Central memory CD8-positive, alpha-beta T cell (primary cell): Measurements from ENCODE around the gene C2orf42.
A peak's percentile ranks its signal among the peaks of the same experiment; 100 is the strongest.
"Not testable (repeated sequence)": the region's sequence is repeated elsewhere in the genome, so short reads cannot be mapped to it uniquely, and the experiment has no call there.

Experiments used
- ATAC-seq: fragments of 150-1000 bp; cut with Tn5 transposase; replicated peaks from 2 replicates; pipeline ENCODE4 v1.10.0; 2022; ENCODE audit warnings: mild to moderate bottlenecking, moderate FRiP score, moderate number of reproducible peaks; ENCODE audit not compliant: poor library complexity, severe bottlenecking; ENCODE audit errors: extremely low read depth
- DNase-seq, 2 donors: peaks; one replicate each; pipeline ENCODE4 v3.0.0; 2021; ENCODE audit warnings: low spot score in 2 of 2
- H3K27ac Mint-ChIP-seq: one replicate; pipeline ENCODE4 v1.8.0; 2022; ENCODE audit warnings: low read depth, mild to moderate bottlenecking, moderate library complexity, mixed read lengths
- H3K27me3 Mint-ChIP-seq: one replicate; pipeline ENCODE4 v1.8.0; 2022; ENCODE audit warnings: mixed read lengths
- H3K36me3 Mint-ChIP-seq: one replicate; pipeline ENCODE4 v1.8.0; 2022; ENCODE audit warnings: mild to moderate bottlenecking, moderate library complexity, mixed read lengths; ENCODE audit not compliant: insufficient read depth
- H3K4me1 Mint-ChIP-seq: one replicate; pipeline ENCODE4 v1.8.0; 2022; ENCODE audit warnings: mixed read lengths
- H3K4me3 Mint-ChIP-seq: one replicate; pipeline ENCODE4 v1.8.0; 2022; ENCODE audit warnings: mild to moderate bottlenecking, moderate library complexity, mixed read lengths
- H3K9me3 Mint-ChIP-seq: one replicate; pipeline ENCODE4 v1.8.0; 2022; ENCODE audit warnings: mixed read lengths

Gene C2orf42

GRCh38 chr2:70103531-70104061 is 87.2 kb downstream of the C2orf42 start:
- no peaks in the 10 kb centered on the region for H3K9me3 Mint-ChIP-seq
- DNase-seq (peak in 1 of 2 donors; percentile 47), ATAC-seq (peak; percentile 70)
- H3K27me3 Mint-ChIP-seq, result no peaks in the 10 kb centered on the region
- H3K27ac Mint-ChIP-seq, result peak overlapping the region; percentile 99
- peaks cover 49% of the 10 kb centered on the region for H3K4me1 Mint-ChIP-seq
- peaks cover 7% of the 10 kb centered on the region for H3K36me3 Mint-ChIP-seq
- H3K4me3 Mint-ChIP-seq, result peak overlapping the region; percentile 70

- H3K27ac Mint-ChIP-seq, ATAC-seq, DNase-seq, H3K4me3 Mint-ChIP-seq, H3K9me3 Mint-ChIP-seq, H3K27me3 Mint-ChIP-seq, H3K36me3 Mint-ChIP-seq: not testable (repeated sequence)
- peaks cover 37% of the 10 kb centered on the region for H3K4me1 Mint-ChIP-seq
Measured at GRCh38 chr2:70102323-70102905, 88.4 kb downstream of the C2orf42 start.

- H3K4me1 Mint-ChIP-seq, result peaks cover 30% of the 10 kb centered on the region
- H3K36me3 Mint-ChIP-seq, H3K27me3 Mint-ChIP-seq, H3K4me3 Mint-ChIP-seq, H3K9me3 Mint-ChIP-seq, ATAC-seq, DNase-seq, H3K27ac Mint-ChIP-seq: not testable (repeated sequence)
Measured at GRCh38 chr2:70101686-70102085, 89.1 kb downstream of the C2orf42 start.

GRCh38 chr2:70101174-70101573 is 89.6 kb downstream of the C2orf42 start:
- Mint-ChIP-seq H3K9me3 (no peaks in the 10 kb centered on the region), H3K36me3 (peaks cover 3% of the 10 kb centered on the region), H3K4me3 (no peak overlapping the region), H3K4me1 (peaks cover 30% of the 10 kb centered on the region), H3K27me3 (no peaks in the 10 kb centered on the region), H3K27ac (no peak overlapping the region)
- no peak for DNase-seq
- no peak for ATAC-seq
